Measurements from ENCODE around the gene MAT2A. TPM values are rescaled to one million over a fixed set of nuclear protein-coding genes. Genes with fewer than 3 reads are reported as not detected.

MAT2A gene
- total RNA-seq, 1 experiment from 2014 or later = 444 TPM

DNA sequence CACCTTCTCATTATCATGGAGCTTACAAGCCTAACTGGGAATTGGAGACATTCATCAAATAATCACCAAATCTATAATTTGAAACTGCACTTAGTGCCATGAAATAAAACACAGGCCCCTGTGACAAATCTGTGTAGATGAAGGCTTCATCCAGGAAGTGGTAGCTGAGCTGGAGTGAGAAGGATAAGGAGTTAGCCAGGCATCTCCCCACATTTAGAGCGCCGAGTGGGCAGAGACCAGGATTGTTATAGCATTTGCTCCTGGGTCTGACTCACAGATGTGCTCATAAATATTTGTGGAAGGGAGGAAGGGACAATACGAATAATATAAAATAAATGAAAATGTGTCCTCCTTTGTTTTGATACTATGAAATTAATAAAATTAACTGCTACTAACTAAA, 2.5 kb upstream of the MAT2A start:
- H3K79me2 ChIP-seq (ENCODE audit: insufficient read depth, low read length) = peaks cover 44% of the 10 kb centered on the region
- peaks cover 14 to 18% of the 10 kb centered on the region in 2 experiments for H3K36me3 ChIP-seq (ENCODE audit: control insufficient read depth in 1 of 2, insufficient read depth in 2 of 2, low read length in 2 of 2)
- no peaks in the 10 kb centered on the region for H3K9me2 ChIP-seq (ENCODE audit: insufficient read depth)
- peak overlapping the region; percentile 75; the same call in 1 of the 2 replicates for H3K4me2 ChIP-seq (ENCODE audit: low read length)
- ATAC-seq (no peak), DNase-seq (ENCODE audit: low read depth, low spot score) (no peak)
- H3K27ac ChIP-seq (ENCODE audit: low read depth, low read length) = no peak overlapping the region
- intact Hi-C loops (cut with micrococcal nuclease) = no loop called here
- H4K20me1 ChIP-seq (ENCODE audit: insufficient read depth) = peaks cover 17% of the 10 kb centered on the region
- ChIA-PET RAD21 (ENCODE audit: low non-redundant PET in 1 of 2, low total read pairs in 2 of 2, uncharacterized antibody in 2 of 2, unreplicated experiment in 2 of 2) (interaction anchor here in 1 of 2 experiments (0.9 kb wide), 1 partner anchor 16 kb away, joined by 3 read pairs; no protein-coding TSS in a partner anchor), CTCF (interaction anchor here (1.7 kb wide), 1 partner anchor 12 kb away, joined by 3 read pairs; no protein-coding TSS in a partner anchor), POLR2A (interaction anchor here (0.6 to 1.8 kb wide), 7 partner anchors 9 to 118 kb away, joined by 3 to 7 read pairs (median 3); partner anchors contain the start of genes GGCX and SH2D6)
- no peaks in the 10 kb centered on the region for H3K27me3 ChIP-seq (ENCODE audit: insufficient read depth, low read length)
- BruUV-seq (replicated peaks) = no TSS peak
- H3K9ac ChIP-seq (ENCODE audit: low read length) = no peak overlapping the region
- no peak overlapping the region for H2AFZ ChIP-seq (ENCODE audit: low read depth, low read length, poor library complexity, severe bottlenecking)
- TF ChIP-seq, protein P1, sequence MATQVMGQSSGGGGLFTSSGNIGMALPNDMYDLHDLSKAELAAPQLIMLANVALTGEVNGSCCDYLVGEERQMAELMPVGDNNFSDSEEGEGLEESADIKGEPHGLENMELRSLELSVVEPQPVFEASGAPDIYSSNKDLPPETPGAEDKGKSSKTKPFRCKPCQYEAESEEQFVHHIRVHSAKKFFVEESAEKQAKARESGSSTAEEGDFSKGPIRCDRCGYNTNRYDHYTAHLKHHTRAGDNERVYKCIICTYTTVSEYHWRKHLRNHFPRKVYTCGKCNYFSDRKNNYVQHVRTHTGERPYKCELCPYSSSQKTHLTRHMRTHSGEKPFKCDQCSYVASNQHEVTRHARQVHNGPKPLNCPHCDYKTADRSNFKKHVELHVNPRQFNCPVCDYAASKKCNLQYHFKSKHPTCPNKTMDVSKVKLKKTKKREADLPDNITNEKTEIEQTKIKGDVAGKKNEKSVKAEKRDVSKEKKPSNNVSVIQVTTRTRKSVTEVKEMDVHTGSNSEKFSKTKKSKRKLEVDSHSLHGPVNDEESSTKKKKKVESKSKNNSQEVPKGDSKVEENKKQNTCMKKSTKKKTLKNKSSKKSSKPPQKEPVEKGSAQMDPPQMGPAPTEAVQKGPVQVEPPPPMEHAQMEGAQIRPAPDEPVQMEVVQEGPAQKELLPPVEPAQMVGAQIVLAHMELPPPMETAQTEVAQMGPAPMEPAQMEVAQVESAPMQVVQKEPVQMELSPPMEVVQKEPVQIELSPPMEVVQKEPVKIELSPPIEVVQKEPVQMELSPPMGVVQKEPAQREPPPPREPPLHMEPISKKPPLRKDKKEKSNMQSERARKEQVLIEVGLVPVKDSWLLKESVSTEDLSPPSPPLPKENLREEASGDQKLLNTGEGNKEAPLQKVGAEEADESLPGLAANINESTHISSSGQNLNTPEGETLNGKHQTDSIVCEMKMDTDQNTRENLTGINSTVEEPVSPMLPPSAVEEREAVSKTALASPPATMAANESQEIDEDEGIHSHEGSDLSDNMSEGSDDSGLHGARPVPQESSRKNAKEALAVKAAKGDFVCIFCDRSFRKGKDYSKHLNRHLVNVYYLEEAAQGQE (IDR thresholded peaks at IDR 0.05; ENCODE audit: low read depth) = no peak
- TF ChIP-seq POLR2AphosphoS5 (IDR thresholded peaks at IDR 0.05; ENCODE audit: low read depth, low read length) (no peak), TCF7L2 (IDR thresholded peaks at IDR 0.05; ENCODE audit: borderline replicate concordance, extremely low read depth, insufficient read depth, insufficient read length) (no peak)
- TF ChIP-seq, protein P2, sequence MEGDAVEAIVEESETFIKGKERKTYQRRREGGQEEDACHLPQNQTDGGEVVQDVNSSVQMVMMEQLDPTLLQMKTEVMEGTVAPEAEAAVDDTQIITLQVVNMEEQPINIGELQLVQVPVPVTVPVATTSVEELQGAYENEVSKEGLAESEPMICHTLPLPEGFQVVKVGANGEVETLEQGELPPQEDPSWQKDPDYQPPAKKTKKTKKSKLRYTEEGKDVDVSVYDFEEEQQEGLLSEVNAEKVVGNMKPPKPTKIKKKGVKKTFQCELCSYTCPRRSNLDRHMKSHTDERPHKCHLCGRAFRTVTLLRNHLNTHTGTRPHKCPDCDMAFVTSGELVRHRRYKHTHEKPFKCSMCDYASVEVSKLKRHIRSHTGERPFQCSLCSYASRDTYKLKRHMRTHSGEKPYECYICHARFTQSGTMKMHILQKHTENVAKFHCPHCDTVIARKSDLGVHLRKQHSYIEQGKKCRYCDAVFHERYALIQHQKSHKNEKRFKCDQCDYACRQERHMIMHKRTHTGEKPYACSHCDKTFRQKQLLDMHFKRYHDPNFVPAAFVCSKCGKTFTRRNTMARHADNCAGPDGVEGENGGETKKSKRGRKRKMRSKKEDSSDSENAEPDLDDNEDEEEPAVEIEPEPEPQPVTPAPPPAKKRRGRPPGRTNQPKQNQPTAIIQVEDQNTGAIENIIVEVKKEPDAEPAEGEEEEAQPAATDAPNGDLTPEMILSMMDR (IDR thresholded peaks at IDR 0.05 in 2 of 3, conservative IDR thresholded peaks at IDR 0.05 in 1 of 3; ENCODE audit: borderline replicate concordance in 1 of 3, insufficient read depth in 1 of 3, low read depth in 2 of 3, low read length in 2 of 3) = no peak
- H3K4me1 ChIP-seq (ENCODE audit: control insufficient read depth in 1 of 2, insufficient read depth in 2 of 2, low read length in 2 of 2) = peaks cover 14 to 34% of the 10 kb centered on the region in 2 experiments; a peak in 3 of 4 replicates
- no peaks in the 10 kb centered on the region for H3K9me3 ChIP-seq (ENCODE audit: control insufficient read depth in 1 of 2, insufficient read depth in 1 of 2, low read depth in 1 of 2, low read length in 2 of 2)
- H3K4me3 ChIP-seq (replicated peaks in 1 of 2; ENCODE audit: low read depth in 1 of 2, low read length in 2 of 2) = no peak overlapping the region

All from HCT116 (cell line).